NOMO-1 (cell line): Measurements from ENCODE around the gene GTF2F1.
"Not testable (repeated sequence)": the region's sequence is repeated elsewhere in the genome, so short reads cannot be mapped to it uniquely, and the experiment has no call there.

Experiments used
- DNase-seq, 2 experiments: peaks; one replicate each; lab custom pipeline; 2025; ENCODE audit not compliant: unreplicated experiment in 2 of 2; lab: John Stamatoyannopoulos, UW

Gene GTF2F1

GRCh38 chr19:6359568-6360341 is 33.2 kb downstream of the GTF2F1 start:
- DNase-seq = no peak

- no peak for DNase-seq
These were observed 35.0 kb downstream of the GTF2F1 start for GRCh38 chr19:6358003-6358402.

- no peak for DNase-seq
These were observed 35.8 kb downstream of the GTF2F1 start for GRCh38 chr19:6357174-6357573.

- DNase-seq = not testable (repeated sequence)
These were observed 37.5 kb downstream of the GTF2F1 start for GRCh38 chr19:6355321-6356040.

- DNase-seq = no peak
These were observed 38.8 kb downstream of the GTF2F1 start for GRCh38 chr19:6354098-6354674.

GRCh38 chr19:6352381-6353165 is 40.4 kb downstream of the GTF2F1 start:
- DNase-seq = no peak

GRCh38 chr19:6350688-6351087 is 42.3 kb downstream of the GTF2F1 start:
- no peak for DNase-seq

- not testable (repeated sequence) for DNase-seq
These were observed 43.7 kb downstream of the GTF2F1 start for GRCh38 chr19:6349271-6349670.

- DNase-seq = no peak
These were observed 49.5 kb downstream of the GTF2F1 start for GRCh38 chr19:6343462-6343861.

- no peak for DNase-seq
These were observed 52.3 kb downstream of the GTF2F1 start for GRCh38 chr19:6340493-6341201.

GRCh38 chr19:6334490-6335285 is 58.3 kb downstream of the GTF2F1 start:
- no peak for DNase-seq

- DNase-seq = no peak
These were observed 59.5 kb downstream of the GTF2F1 start, which contains the start of gene ACER1 for GRCh38 chr19:6333439-6333838. Gene ACER1, minus strand, starts transcription at chr19:6333612. Its CDS starts 61 bp downstream, at chr19:6333551.
